Adipose tissue (tissue), 3 donors: ENCODE data around the gene PRDM16. TPM values are rescaled to one million over a fixed set of nuclear protein-coding genes. Genes with fewer than 3 reads are reported as not detected.

Source experiments
- H3K27ac ChIP-seq: one replicate; pipeline ENCODE4 v1.5.1; 2013; ENCODE audit warnings: low read depth, low read length
- WGBS, 3 donors: extraction: QIAGEN DNeasy Blood & Tissue Kit; methylation state at CpG; one replicate each; pipeline ENCODE4 v1.1.7; 2013; 5-methylcytosine and 5-hydroxymethylcytosine counted together
- polyA plus RNA-seq, 3 donors: library from polyadenylated mRNA; stranded (reverse); fragments of 200-250 nt; gene quantifications; one replicate each; pipeline ENCODE4 v1.2.3, GENCODE V29; 2013
- donor health status: healthy with polysubstance abuse.
- donor health status: Bipolar disorder and iron deficiency.
- donor health status: healthy.

Gene PRDM16
- polyA plus RNA-seq, 3 donors: 1.6 to 3.6 (median 1.6) TPM

GRCh38 chr1:3408751-3409266 is 339.8 kb downstream of the PRDM16 start:
- H3K27ac ChIP-seq: no peak overlapping the region
- WGBS, 3 donors: 92 to 96% (median 92%) methylated on average over 36 of the region's 36 CpGs

DNA sequence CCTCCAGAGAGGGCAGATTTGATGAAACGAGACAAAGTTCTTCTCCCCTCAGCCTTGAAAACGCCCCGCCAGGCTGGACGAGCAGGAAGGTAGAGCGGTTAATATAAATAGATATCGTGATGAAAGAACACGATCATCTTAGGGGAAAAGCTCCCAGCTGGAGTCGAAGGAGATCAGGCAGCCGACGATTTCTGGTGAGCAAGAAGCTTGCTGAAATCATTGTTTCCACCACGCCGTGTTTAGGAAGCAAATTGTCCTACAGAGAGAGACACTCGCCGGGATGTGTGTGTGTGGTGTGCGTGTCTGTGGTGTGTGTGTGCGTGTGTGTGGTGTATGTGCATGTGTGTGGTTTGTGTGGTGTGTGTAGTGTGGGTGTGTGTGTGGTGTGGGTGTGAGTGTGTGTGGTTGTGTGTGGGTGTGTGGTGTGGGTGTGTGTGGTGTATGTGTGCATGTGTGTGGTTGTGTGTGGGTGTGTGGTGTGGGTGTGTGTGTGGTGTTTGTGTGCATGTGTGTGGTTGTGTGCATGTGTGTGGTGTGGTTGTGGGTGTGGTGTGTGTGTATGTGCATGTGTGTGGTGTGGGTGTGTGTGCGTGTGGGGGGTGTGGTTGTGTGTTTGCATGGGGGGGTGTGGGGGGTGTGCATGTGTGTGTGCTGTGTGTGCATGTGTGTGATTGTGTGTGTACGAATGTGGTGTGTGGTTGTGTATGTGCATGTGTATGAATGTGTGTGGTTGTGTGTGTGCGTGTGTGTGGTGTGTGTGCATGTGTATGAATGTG is 340.6 kb downstream of the PRDM16 start:
- WGBS, 3 donors: 72 to 84% (median 76%) methylated on average over 19 of the region's 19 CpGs
- H3K27ac ChIP-seq: no peak overlapping the region

DNA sequence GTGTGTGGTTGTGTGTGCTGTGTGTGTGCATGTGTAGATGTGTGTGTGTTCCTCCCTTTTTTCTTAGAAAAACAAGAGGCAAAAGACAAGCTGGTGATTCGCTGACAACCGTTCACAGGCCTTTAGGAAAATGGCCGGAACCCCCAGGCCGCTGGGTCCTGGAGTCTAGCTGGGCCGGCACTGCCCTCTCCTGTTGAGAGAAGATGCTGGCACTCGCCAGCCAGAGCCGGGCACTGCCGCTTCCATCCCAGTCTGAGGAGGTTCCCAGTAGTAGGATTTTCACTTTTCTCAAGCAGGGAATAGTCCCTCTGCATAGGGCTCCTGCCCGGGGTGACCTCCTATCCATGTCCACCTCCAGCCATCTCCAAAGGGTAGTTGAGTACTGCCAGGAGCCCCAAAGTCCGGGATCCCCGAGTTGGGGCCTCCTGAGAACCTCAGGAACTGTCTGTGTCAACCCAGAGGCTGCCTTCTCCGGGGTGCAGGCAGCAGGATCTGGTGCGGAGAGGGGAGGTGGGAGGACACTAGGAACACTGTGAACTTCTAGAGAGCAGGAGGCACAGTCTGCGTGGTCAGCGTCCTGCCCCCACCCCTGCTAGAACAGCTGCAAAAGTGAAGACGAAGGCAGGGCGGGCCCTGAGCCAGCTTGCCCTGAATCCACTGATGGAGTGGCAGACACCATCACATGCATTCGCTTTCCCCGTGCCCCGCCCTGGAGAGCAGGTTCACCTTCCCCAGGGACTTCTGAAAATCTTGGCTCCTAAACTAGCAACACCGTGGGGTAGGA is 341.3 kb downstream of the PRDM16 start:
- WGBS, 3 donors: 58 to 72% (median 69%) methylated on average over 21 of the region's 21 CpGs

GRCh38 chr1:3411806-3412205 is 342.8 kb downstream of the PRDM16 start:
- no peak overlapping the region for H3K27ac ChIP-seq
- WGBS, 3 donors: 84 to 91% (median 89%) methylated on average over 30 of the region's 30 CpGs

More for the DNA sequence above, 341.3 kb downstream of the PRDM16 start:
- no peak overlapping the region for H3K27ac ChIP-seq

DNA sequence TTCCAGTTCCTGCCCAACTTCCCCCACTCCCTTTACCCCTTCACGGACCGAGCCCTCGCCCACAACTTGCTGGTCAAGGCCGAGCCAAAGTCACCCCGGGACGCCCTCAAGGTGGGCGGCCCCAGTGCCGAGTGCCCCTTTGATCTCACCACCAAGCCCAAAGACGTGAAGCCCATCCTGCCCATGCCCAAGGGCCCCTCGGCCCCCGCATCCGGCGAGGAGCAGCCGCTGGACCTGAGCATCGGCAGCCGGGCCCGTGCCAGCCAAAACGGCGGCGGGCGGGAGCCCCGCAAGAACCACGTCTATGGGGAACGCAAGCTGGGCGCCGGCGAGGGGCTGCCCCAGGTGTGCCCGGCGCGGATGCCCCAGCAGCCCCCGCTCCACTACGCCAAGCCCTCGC is 343.4 kb downstream of the PRDM16 start:
- WGBS, 3 donors: 87 to 93% (median 92%) methylated on average over 33 of the region's 33 CpGs
- no peak overlapping the region for H3K27ac ChIP-seq

DNA sequence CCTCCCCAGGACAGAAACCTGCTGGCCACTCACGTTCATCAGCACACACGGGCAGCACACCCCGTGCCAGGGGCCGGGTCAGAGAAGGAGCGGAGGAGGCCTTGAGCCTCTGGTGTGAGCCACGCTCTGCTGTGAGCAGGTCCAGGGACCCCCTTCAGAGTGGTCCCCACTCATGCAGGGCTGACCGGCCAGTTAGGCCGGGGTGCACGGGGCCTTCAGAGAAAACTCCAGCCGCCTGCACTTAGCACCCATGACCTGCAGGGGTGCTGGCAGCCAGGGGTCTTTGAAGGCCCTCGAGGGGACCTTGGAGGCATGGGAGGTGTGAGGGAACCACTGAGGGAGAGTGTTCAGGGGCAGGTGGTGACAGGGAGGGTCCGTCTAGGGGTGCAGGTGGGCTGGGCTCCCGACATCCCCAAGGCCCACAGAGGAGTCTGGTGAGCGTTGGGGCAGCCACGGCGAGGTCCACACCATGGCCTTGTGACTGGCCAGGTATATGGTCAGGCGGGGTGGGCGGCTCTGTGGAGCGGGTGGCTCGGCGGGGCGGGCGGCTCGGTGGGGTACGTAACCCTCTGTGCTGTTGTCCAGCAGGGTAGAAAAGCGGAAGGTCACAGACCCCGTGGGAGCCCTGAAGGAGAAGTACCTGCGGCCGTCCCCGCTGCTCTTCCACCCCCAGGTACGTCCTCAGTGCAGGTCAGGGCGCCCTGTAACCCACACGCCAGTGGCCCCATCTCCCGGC is 345.1 kb downstream of the PRDM16 start:
- H3K27ac ChIP-seq: no peak overlapping the region
- 93 to 94% (median 94%) methylated on average over 30 to 34 of the region's 34 CpGs for WGBS, 3 donors

DNA sequence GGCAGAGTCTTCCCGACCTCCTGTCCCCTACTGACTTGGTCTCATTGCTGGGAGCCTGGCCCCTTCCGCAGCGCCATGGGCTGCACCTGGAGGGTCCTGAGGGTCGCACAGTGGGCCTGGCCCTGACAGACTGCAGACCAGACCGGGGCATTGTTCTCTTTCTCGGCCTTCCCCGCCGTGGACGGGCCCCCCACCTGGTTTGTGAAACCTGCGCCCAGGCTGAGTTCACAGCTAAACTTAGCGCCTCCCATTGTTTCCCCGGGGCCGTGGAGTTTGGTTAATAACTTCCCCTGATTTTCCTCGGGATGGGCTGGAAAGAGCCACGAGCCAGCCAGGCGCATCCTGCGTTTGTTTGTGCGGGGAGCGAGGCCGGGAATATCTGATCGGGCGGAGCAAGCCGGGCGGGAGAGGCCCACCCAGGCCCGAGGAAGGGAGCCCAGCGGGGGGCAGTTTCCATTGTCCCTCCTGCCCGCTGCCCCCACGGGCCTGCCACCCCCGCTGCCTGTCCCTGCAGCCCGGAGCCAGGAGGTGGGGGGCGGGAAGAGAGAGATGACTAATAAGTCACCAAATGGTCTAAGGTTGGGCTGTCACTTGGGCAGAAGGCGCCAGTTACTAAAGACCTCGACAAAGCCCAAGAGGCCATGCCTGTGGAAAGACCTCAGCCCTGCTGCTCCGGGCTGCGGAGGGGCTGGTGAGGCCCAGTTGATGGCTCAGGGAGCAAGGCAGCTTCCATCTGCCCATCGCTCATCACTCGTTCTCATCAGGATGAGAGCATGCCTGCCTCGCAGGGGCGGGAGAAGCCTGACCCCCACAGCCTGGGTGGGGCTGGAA is 346.5 kb downstream of the PRDM16 start:
- WGBS, 3 donors: 58 to 81% (median 64%) methylated on average over 35 to 39 of the region's 39 CpGs
- no peak overlapping the region for H3K27ac ChIP-seq

GRCh38 chr1:3417082-3417739 is 348.2 kb downstream of the PRDM16 start:
- no peak overlapping the region for H3K27ac ChIP-seq
- 74 to 86% (median 83%) methylated on average over 6 of the region's 6 CpGs for WGBS, 3 donors

DNA sequence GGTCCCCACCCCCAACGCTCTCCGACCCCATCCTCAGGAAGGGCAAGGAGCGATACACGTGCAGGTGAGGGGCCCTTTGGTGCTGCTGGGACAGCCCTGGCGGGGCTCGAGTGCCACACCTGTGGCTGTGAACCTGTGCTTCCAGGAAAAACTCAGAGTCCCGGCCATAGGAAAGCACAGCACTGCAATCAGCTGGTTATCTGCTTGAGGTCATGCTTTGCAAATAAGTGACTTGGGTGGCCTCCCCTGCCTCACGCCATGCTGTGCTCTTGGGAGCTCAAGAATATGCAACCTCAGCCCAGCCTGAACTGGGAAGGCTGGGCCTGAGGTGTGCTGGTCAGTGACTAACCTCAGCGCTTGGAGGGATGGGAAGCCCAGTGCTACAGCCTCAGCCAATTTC is 348.9 kb downstream of the PRDM16 start:
- WGBS, 3 donors: 76 to 88% (median 79%) methylated on average over 9 of the region's 9 CpGs
- no peak overlapping the region for H3K27ac ChIP-seq

DNA sequence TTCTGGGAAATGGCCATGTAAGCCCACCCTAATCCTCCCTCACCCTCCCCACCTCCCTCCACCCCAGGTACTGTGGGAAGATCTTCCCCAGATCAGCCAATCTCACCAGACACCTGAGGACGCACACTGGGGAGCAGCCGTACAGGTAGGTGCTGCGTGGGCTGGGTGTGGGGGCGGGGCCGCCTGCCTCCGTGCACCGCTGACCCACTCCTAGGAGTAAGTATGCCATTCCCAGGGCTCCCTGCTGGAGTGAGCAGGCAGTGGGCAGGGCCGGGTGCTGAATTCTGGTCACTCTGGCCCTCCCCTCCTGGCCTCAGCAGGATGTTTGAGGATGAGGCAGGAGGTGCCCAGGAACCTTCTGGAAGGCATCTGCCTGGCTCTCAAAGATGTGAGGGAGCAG is 349.6 kb downstream of the PRDM16 start:
- no peak overlapping the region for H3K27ac ChIP-seq
- 88 to 96% (median 89%) methylated on average over 8 of the region's 8 CpGs for WGBS, 3 donors

DNA sequence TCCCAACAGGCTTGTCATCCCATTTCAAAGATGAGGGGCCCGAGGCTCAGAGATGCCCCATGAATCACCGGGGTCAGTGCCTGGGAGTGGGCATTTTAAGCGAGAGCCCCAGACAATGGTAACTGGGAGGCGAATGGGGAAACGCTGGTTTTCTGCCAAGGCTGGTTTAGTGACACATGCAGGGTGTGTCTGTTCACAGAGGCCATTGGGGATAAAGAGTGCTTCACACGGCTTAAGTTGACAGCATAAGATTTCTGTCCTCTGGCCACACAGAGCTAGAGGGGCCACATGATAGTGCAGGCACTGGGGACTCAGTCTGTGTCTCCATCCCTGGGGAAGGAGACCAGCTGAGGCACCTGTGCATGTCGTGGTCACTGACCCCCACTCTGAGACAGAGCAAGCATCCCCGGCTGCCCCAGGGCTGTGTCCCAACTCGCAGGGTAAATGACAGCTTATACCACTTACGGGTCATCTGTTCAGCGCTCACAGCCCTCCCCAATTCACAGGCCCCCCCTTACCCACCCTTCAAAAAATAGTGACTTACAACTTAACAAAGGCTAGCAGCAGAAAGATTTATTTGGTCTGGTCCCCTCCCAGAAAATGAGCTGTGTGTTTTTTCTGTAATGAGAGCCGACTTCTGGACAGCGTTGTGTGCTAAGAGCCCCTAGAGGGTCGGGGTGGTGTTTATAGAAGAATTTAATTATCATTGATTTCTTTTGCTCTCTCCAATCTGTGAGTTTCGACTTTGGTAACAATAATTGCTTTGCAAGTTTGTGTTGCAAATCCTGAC is 350.6 kb downstream of the PRDM16 start:
- no peak overlapping the region for H3K27ac ChIP-seq
- 62 to 82% (median 72%) methylated on average over 15 of the region's 15 CpGs for WGBS, 3 donors

- H3K27ac ChIP-seq: no peak overlapping the region
- 90 to 92% (median 91%) methylated on average over 23 of the region's 23 CpGs for WGBS, 3 donors
Measured at GRCh38 chr1:3420218-3420951, 351.4 kb downstream of the PRDM16 start.

DNA sequence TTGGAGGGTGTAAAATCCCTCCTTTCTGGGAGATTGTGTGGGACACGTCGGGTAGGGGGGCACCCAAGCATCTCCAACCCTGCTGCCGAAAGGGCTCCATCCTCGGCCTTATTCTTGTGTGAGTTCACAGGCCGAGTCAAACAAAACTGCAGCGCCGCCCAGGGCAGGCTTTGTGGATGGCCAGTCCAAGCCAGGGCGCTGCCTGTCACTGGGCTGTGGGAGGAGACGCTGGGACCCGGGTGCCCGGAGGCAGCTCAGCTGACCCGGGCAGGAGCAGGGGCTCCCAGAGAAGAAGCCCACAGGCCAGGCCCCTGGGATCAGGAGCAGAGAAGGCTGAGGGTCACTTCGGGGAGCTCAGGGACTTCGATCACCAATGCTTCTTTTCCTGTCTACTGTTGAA is 353.6 kb downstream of the PRDM16 start:
- no peak overlapping the region for H3K27ac ChIP-seq
- 86 to 90% (median 89%) methylated on average over 14 of the region's 14 CpGs for WGBS, 3 donors

DNA sequence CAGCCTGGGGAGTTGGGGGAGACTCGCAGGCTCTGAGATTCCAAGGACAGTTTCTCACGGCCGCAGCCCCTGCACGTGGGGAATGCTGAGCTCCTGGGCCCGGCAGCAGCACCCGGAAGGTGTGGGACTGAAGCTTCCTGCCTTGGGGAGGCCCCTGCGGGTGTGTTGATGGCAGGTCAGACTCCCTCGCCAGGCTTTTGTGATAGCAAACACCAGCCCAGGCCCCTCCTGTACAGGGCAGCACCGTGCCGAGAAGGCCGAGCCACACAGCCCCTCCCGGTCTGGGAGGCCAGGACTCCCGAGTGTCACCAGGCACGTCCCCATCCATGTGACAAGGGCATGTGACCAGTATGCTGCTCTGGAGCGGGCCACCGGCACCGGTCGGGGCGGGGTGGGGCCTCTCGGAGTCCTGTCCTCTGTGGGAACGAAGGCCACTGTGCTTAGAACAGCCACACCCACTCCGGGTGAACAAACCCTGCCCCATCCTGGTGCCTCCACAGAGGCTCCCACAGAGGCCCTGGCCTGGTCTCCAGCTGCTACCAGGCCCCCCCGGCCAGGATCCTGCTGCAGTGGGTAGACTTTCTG is 354.3 kb downstream of the PRDM16 start:
- no peak overlapping the region for H3K27ac ChIP-seq
- WGBS, 3 donors: 25 to 37% (median 33%) methylated on average over 16 to 23 of the region's 23 CpGs

DNA sequence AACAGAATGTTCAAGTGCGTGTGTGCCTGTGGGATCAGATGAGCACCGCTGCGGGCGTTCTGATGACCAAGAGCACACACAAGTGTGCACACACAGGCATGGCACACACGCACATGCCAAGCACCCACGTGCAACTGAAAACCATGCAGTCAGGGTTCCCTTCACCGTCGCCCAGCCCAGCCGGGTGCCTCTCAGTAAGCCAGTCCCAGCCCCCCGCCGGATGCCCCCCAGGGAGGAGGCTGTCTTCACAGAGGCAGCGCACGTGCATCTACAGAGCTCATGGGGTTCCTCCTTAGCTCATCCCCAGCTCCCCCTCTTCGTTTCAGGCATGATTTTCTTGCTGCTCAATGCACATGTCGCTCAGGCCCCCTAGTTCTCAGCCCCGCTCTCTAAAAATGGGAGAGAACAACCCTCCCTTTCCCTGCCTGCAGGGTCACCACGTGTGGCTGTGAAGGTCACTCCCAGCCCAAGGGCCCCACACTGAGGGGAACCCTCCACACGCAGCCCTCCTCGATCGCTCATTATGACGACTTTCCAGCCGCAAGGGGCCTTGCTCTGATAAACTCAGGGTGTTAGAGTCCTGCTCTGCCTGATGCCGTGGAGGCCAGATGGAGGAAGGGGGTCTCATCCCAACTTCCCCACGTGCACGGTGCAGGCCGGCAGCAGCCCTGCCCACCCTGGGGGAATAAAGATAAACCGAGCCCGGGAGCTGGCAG is 355.1 kb downstream of the PRDM16 start:
- 66 to 70% (median 69%) methylated on average over 28 of the region's 28 CpGs for WGBS, 3 donors
- no peak overlapping the region for H3K27ac ChIP-seq
